Panc1 (cell line): ENCODE data around the gene USH2A. TPM values are rescaled to one million over a fixed set of nuclear protein-coding genes. Genes with fewer than 3 reads are reported as not detected.

Experiments used
- ATAC-seq: fragments of 200-7000 bp; cut with Tn5 transposase; 2 replicates; pipeline ENCODE4 v1.9.1; 2020; ENCODE audit warnings: mild to moderate bottlenecking, moderate library complexity
- BruUV-seq: library from RNA; stranded (reverse); fragments of 400-500 nt; replicated peaks from 2 replicates; lab custom pipeline; 2021; lab: Mats Ljungman, UMichigan
- CTCF ChIA-PET: fragments of 300-600 bp; sonication (Branson Sonifier 250); formaldehyde crosslinking; loops from one replicate; lab custom pipeline; 2022; ENCODE audit warnings: antibody characterized with exemption; lab: Charles Lee
- POLR2A ChIA-PET: fragments of 300-600 bp; sonication (Branson Sonifier 250); formaldehyde crosslinking; loops from one replicate; lab custom pipeline; 2022; ENCODE audit warnings: antibody characterized with exemption; lab: Charles Lee
- DNase-seq: peaks from one replicate; pipeline ENCODE4 v3.0.0-alpha.2; 2010; ENCODE audit warnings: low read depth, low spot score
- H3K27ac ChIP-seq: 2 replicates; pipeline ENCODE4 v1.5.1; 2011; ENCODE audit warnings: mild to moderate bottlenecking, low read length, inconsistent platforms
- H3K27me3 ChIP-seq: fragments of 200-500 bp; sonication (Bioruptor generic); 2 replicates; pipeline ENCODE4 v1.6.0; 2014; ENCODE audit warnings: low read length, inconsistent platforms; ENCODE audit not compliant: control insufficient read depth, insufficient read depth
- H3K36me3 ChIP-seq: fragments of 200-500 bp; sonication (Bioruptor generic); 2 replicates; pipeline ENCODE4 v1.5.1; 2014; ENCODE audit warnings: inconsistent platforms, mild to moderate bottlenecking, low read length, moderate library complexity; ENCODE audit not compliant: control insufficient read depth, insufficient read depth
- H3K4me1 ChIP-seq: 2 replicates; pipeline ENCODE4 v1.5.1; 2011; ENCODE audit warnings: inconsistent platforms, mild to moderate bottlenecking, low read length, moderate library complexity; ENCODE audit not compliant: control insufficient read depth, insufficient read depth
- H3K4me3 ChIP-seq, 2 experiments: 2 replicates each; pipeline ENCODE4 v1.5.1; 2011 to 2012; ENCODE audit warnings: low read depth in 2 of 2, low read length in 2 of 2, mild to moderate bottlenecking in 2 of 2, inconsistent platforms in 1 of 2, moderate library complexity in 1 of 2
- H3K9me3 ChIP-seq: fragments of 200-500 bp; sonication (Bioruptor generic); 2 replicates; pipeline ENCODE4 v1.5.1; 2014; ENCODE audit warnings: low read depth, mild to moderate bottlenecking, inconsistent platforms, low read length, moderate library complexity; ENCODE audit not compliant: control insufficient read depth, insufficient read depth
- CTCF ChIP-seq: fragments of 450-650 bp; IDR thresholded peaks from 2 replicates; pipeline ENCODE4 v1.5.1; 2017; ENCODE audit warnings: mild to moderate bottlenecking
- POLR2AphosphoS5 ChIP-seq: IDR thresholded peaks from 2 replicates; pipeline ENCODE4 v1.6.1; 2012; ENCODE audit warnings: mild to moderate bottlenecking, low read depth, low read length, moderate library complexity
- REST ChIP-seq, 2 experiments: IDR thresholded peaks; 2 replicates each; pipeline ENCODE4 v1.6.1; 2011 to 2012; ENCODE audit warnings: low read depth in 2 of 2, control low read depth in 1 of 2, low read length in 1 of 2, mild to moderate bottlenecking in 1 of 2, moderate library complexity in 1 of 2; ENCODE audit not compliant: insufficient read depth in 1 of 2
- SIN3A ChIP-seq: IDR thresholded peaks from 2 replicates; pipeline ENCODE4 v1.6.1; 2012; ENCODE audit warnings: low read depth, mild to moderate bottlenecking, low read length, moderate library complexity, borderline replicate concordance; ENCODE audit not compliant: insufficient read depth
- TCF7L2 ChIP-seq: IDR thresholded peaks from 2 replicates; pipeline ENCODE4 v1.6.1; 2011; ENCODE audit warnings: mild to moderate bottlenecking, low read depth, low read length, inconsistent platforms
- in situ Hi-C: cut with HindIII; loops from 2 replicates; pipeline ENCODE4 v1.10.0; 2016; ENCODE audit warnings: low sequenced_read_pairs, low pct_unique_long_range_greater_than_20kb
- intact Hi-C: fragments of 100-400 bp; cut with micrococcal nuclease; formaldehyde crosslinking; loops from one replicate; pipeline ENCODE4 v1.10.0; 2022; ENCODE audit not compliant: unreplicated experiment
- total RNA-seq: library from RNA; stranded (reverse); gene quantifications from one replicate; pipeline ENCODE4 v1.2.1, GENCODE V29; 2021; ENCODE audit not compliant: unreplicated experiment

USH2A gene
- total RNA-seq, 1 experiment from 2014 or later = not detected

- ATAC-seq (no peak), DNase-seq (no peak)
- H3K36me3 ChIP-seq = no peaks in the 10 kb centered on the region
- no peaks in the 10 kb centered on the region for H3K27me3 ChIP-seq
- ChIA-PET CTCF (no interaction called here), POLR2A (no interaction called here)
- intact Hi-C loops (no loop called here), in situ Hi-C loops (no loop called here)
- TF ChIP-seq TCF7L2 (no peak), SIN3A (no peak), CTCF (no peak), REST (IDR thresholded peaks at IDR 0.05; ENCODE audit: insufficient read depth in 1 of 2, low read depth in 2 of 2, low read length in 1 of 2) (no peak), POLR2AphosphoS5 (no peak)
- no peaks in the 10 kb centered on the region for H3K4me1 ChIP-seq
- peaks cover 4% of the 10 kb centered on the region; the same call in 1 of the 2 replicates for H3K9me3 ChIP-seq
- no peak overlapping the region for H3K27ac ChIP-seq
- H3K4me3 ChIP-seq = no peak overlapping the region
- BruUV-seq = no TSS peak
These were observed 562.4 kb downstream of the USH2A start for GRCh38 chr1:215860833-215861232.

GRCh38 chr1:215857317-215857716 lies 565.9 kb downstream of the USH2A start:
- H3K36me3 ChIP-seq = no peaks in the 10 kb centered on the region
- no peaks in the 10 kb centered on the region for H3K4me1 ChIP-seq
- in situ Hi-C loops = no loop called here
- no peak overlapping the region for H3K27ac ChIP-seq
- POLR2A ChIA-PET = no interaction called here
- CTCF ChIA-PET = no interaction called here
- ATAC-seq (no peak), DNase-seq (no peak)
- intact Hi-C loops = no loop called here
- H3K4me3 ChIP-seq = no peak overlapping the region
- H3K9me3 ChIP-seq = no peaks in the 10 kb centered on the region
- no peaks in the 10 kb centered on the region for H3K27me3 ChIP-seq
- TF ChIP-seq CTCF (no peak), TCF7L2 (no peak), SIN3A (no peak), REST (IDR thresholded peaks at IDR 0.05; ENCODE audit: insufficient read depth in 1 of 2, low read depth in 2 of 2, low read length in 1 of 2) (no peak), POLR2AphosphoS5 (no peak)
- no TSS peak for BruUV-seq
